HEK293 (cell line): Measurements from ENCODE around the gene USP44.

Experiments
- GLI4 ChIP-seq: fragments of 450-650 bp; formaldehyde crosslinking; IDR thresholded peaks from 2 replicates; pipeline ENCODE4 v1.5.1; 2016; ENCODE audit warnings: missing biosample characterization, missing genetic modification characterization
- KLF1 ChIP-seq: fragments of 450-650 bp; formaldehyde crosslinking; IDR thresholded peaks from 2 replicates; pipeline ENCODE4 v1.5.1; 2016; ENCODE audit warnings: missing biosample characterization, missing genetic modification characterization
- SALL2 ChIP-seq: fragments of 450-650 bp; formaldehyde crosslinking; IDR thresholded peaks from 2 replicates; pipeline ENCODE4 v1.5.0; 2017; ENCODE audit warnings: missing biosample characterization, mild to moderate bottlenecking, missing genetic modification characterization, borderline replicate concordance
- ZNF114 ChIP-seq: fragments of 450-650 bp; formaldehyde crosslinking; IDR thresholded peaks from 2 replicates; pipeline ENCODE4 v1.5.0; 2017; ENCODE audit warnings: missing biosample characterization, missing genetic modification characterization
- ZNF132 ChIP-seq: fragments of 450-650 bp; formaldehyde crosslinking; IDR thresholded peaks from 2 replicates; pipeline ENCODE4 v1.5.1; 2017; ENCODE audit warnings: missing biosample characterization, missing genetic modification characterization, borderline replicate concordance
- ZNF157 ChIP-seq: fragments of 450-650 bp; formaldehyde crosslinking; IDR thresholded peaks from 2 replicates; pipeline ENCODE4 v1.5.1; 2016; ENCODE audit warnings: missing biosample characterization, missing genetic modification characterization
- ZNF174 ChIP-seq: fragments of 450-650 bp; formaldehyde crosslinking; IDR thresholded peaks from 2 replicates; pipeline ENCODE4 v1.5.0; 2017; ENCODE audit warnings: missing biosample characterization, mild to moderate bottlenecking, missing genetic modification characterization
- ZNF529 ChIP-seq: fragments of 450-650 bp; formaldehyde crosslinking; IDR thresholded peaks from 2 replicates; pipeline ENCODE4 v1.5.1; 2017; ENCODE audit warnings: missing genetic modification characterization, missing biosample characterization; ENCODE audit not compliant: insufficient replicate concordance
- ZNF530 ChIP-seq: fragments of 450-650 bp; formaldehyde crosslinking; IDR thresholded peaks from 2 replicates; pipeline ENCODE4 v1.5.1; 2016; ENCODE audit warnings: low read depth, missing biosample characterization, missing genetic modification characterization
- ZNF610 ChIP-seq: fragments of 450-650 bp; formaldehyde crosslinking; IDR thresholded peaks from 2 replicates; pipeline ENCODE4 v1.5.1; 2016; ENCODE audit warnings: missing biosample characterization, missing genetic modification characterization, borderline replicate concordance
- ZNF76 ChIP-seq: fragments of 450-650 bp; formaldehyde crosslinking; IDR thresholded peaks from 2 replicates; pipeline ENCODE4; 2016; ENCODE audit warnings: low read depth, missing biosample characterization, missing genetic modification characterization, borderline replicate concordance
- TF ChIP-seq, protein P1 (sequence below): fragments of 450-650 bp; formaldehyde crosslinking; IDR thresholded peaks from 2 replicates; pipeline ENCODE4 v1.5.1; 2016; ENCODE audit warnings: missing biosample characterization, missing genetic modification characterization
- TF ChIP-seq, protein P2 (sequence below): fragments of 450-650 bp; formaldehyde crosslinking; IDR thresholded peaks from 2 replicates; pipeline ENCODE4 v1.5.1; 2016; ENCODE audit warnings: missing biosample characterization, missing genetic modification characterization
- TF ChIP-seq, protein P3 (sequence below): fragments of 450-650 bp; formaldehyde crosslinking; IDR thresholded peaks from 2 replicates; pipeline ENCODE4 v1.5.1; 2016; ENCODE audit warnings: missing biosample characterization, missing genetic modification characterization, borderline replicate concordance
- TF ChIP-seq, protein P4 (sequence below): fragments of 450-650 bp; formaldehyde crosslinking; IDR thresholded peaks from 2 replicates; pipeline ENCODE4 v1.5.1; 2017; ENCODE audit warnings: missing biosample characterization, missing genetic modification characterization
- TF ChIP-seq, protein P5 (sequence below): fragments of 450-650 bp; formaldehyde crosslinking; IDR thresholded peaks from 2 replicates; pipeline ENCODE4 v1.5.1; 2016; ENCODE audit warnings: missing biosample characterization, missing genetic modification characterization

USP44 gene

DNA sequence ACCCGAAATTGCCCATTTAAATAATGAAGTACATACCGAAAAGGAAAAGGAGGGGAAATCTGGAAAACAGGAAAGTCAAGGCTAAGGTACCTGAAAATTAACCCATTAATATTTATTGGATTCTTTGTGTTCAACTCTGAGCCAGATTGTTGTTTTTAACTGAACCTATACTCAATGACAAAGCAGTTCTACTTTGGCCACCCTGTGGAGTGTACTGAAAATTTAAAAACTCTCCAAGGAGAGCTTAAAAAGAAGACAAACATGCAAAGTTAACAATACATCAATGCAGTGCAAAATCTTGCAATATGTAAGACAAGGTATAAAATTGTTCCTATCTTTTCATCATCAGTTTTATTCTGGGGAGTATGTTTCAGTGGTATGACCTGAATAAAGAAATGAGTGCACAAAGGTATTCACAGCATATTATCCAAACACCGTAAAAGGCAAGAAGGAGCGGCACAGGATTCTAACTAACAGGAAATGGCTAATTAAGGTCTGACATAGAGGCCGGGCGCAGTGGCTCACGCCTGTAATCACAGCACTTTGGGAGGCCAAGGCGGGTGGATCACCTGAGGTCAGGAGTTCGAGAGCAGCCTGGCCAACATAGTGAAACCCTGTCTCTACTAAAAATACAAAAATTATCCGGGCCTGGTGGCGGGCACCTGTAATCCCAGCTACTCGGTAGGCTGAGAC is 1.7 kb downstream of the USP44 start (continued):
- TF ChIP-seq GLI4 (tag by site-specific recombination), result no peak
- TF ChIP-seq, protein P1, sequence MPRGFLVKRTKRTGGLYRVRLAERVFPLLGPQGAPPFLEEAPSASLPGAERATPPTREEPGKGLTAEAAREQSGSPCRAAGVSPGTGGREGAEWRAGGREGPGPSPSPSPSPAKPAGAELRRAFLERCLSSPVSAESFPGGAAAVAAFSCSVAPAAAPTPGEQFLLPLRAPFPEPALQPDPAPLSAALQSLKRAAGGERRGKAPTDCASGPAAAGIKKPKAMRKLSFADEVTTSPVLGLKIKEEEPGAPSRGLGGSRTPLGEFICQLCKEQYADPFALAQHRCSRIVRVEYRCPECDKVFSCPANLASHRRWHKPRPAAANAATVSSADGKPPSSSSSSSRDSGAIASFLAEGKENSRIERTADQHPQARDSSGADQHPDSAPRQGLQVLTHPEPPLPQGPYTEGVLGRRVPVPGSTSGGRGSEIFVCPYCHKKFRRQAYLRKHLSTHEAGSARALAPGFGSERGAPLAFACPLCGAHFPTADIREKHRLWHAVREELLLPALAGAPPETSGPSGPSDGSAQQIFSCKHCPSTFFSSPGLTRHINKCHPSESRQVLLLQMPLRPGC, result no peak
- TF ChIP-seq, protein P2, sequence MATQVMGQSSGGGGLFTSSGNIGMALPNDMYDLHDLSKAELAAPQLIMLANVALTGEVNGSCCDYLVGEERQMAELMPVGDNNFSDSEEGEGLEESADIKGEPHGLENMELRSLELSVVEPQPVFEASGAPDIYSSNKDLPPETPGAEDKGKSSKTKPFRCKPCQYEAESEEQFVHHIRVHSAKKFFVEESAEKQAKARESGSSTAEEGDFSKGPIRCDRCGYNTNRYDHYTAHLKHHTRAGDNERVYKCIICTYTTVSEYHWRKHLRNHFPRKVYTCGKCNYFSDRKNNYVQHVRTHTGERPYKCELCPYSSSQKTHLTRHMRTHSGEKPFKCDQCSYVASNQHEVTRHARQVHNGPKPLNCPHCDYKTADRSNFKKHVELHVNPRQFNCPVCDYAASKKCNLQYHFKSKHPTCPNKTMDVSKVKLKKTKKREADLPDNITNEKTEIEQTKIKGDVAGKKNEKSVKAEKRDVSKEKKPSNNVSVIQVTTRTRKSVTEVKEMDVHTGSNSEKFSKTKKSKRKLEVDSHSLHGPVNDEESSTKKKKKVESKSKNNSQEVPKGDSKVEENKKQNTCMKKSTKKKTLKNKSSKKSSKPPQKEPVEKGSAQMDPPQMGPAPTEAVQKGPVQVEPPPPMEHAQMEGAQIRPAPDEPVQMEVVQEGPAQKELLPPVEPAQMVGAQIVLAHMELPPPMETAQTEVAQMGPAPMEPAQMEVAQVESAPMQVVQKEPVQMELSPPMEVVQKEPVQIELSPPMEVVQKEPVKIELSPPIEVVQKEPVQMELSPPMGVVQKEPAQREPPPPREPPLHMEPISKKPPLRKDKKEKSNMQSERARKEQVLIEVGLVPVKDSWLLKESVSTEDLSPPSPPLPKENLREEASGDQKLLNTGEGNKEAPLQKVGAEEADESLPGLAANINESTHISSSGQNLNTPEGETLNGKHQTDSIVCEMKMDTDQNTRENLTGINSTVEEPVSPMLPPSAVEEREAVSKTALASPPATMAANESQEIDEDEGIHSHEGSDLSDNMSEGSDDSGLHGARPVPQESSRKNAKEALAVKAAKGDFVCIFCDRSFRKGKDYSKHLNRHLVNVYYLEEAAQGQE (tag by site-specific recombination), result no peak
- TF ChIP-seq, protein P3, sequence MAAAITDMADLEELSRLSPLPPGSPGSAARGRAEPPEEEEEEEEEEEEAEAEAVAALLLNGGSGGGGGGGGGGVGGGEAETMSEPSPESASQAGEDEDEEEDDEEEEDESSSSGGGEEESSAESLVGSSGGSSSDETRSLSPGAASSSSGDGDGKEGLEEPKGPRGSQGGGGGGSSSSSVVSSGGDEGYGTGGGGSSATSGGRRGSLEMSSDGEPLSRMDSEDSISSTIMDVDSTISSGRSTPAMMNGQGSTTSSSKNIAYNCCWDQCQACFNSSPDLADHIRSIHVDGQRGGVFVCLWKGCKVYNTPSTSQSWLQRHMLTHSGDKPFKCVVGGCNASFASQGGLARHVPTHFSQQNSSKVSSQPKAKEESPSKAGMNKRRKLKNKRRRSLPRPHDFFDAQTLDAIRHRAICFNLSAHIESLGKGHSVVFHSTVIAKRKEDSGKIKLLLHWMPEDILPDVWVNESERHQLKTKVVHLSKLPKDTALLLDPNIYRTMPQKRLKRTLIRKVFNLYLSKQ (tag by site-specific recombination), result no peak
- TF ChIP-seq, protein P4, sequence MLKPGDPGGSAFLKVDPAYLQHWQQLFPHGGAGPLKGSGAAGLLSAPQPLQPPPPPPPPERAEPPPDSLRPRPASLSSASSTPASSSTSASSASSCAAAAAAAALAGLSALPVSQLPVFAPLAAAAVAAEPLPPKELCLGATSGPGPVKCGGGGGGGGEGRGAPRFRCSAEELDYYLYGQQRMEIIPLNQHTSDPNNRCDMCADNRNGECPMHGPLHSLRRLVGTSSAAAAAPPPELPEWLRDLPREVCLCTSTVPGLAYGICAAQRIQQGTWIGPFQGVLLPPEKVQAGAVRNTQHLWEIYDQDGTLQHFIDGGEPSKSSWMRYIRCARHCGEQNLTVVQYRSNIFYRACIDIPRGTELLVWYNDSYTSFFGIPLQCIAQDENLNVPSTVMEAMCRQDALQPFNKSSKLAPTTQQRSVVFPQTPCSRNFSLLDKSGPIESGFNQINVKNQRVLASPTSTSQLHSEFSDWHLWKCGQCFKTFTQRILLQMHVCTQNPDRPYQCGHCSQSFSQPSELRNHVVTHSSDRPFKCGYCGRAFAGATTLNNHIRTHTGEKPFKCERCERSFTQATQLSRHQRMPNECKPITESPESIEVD (tag by site-specific recombination), result no peak
- no peak for TF ChIP-seq ZNF76 (tag by site-specific recombination)
- peak; percentile 96 for TF ChIP-seq ZNF610
- TF ChIP-seq ZNF132 (tag by site-specific recombination), result no peak
- no peak for TF ChIP-seq KLF1 (tag by site-specific recombination)
- no peak for TF ChIP-seq ZNF529 (tag by site-specific recombination)
- no peak for TF ChIP-seq ZNF114 (tag by site-specific recombination)
- no peak for TF ChIP-seq SALL2 (tag by site-specific recombination)
- TF ChIP-seq ZNF174, result no peak
- TF ChIP-seq ZNF530 (tag by site-specific recombination), result no peak
- TF ChIP-seq, protein P5, sequence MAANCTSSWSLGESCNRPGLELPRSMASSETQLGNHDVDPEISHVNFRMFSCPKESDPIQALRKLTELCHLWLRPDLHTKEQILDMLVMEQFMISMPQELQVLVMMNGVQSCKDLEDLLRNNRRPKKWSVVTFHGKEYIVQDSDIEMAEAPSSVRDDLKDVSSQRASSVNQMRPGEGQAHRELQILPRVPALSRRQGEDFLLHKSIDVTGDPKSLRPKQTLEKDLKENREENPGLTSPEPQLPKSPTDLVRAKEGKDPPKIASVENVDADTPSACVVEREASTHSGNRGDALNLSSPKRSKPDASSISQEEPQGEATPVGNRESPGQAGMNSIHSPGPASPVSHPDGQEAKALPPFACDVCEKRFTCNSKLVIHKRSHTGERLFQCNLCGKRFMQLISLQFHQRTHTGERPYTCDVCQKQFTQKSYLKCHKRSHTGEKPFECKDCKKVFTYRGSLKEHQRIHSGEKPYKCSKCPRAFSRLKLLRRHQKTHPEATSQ (tag by site-specific recombination), result 0 out of 2 replicates have a peak, but pooled peaks have one; percentile 31
- TF ChIP-seq ZNF157 (tag by site-specific recombination), result no peak
